G401 (cell line): ENCODE results near the gene E2F2. TPM values are rescaled to one million over a fixed set of nuclear protein-coding genes. Genes with fewer than 3 reads are reported as not detected.
"Not testable (repeated sequence)": the region's sequence is repeated elsewhere in the genome, so short reads cannot be mapped to it uniquely, and the experiment has no call there.

Experiments used
- DNase-seq: peaks from one replicate; pipeline ENCODE4 v3.0.0-alpha.2; 2015; ENCODE audit warnings: low spot score
- in situ Hi-C: cut with HindIII; loops from 2 replicates; pipeline ENCODE4 v1.10.0; 2016; ENCODE audit warnings: low sequenced_read_pairs, mixed read lengths
- total RNA-seq: library from RNA; depleted of rRNA; stranded (reverse); fragments of >200 nt; shearing (Covaris generic); gene quantifications from 2 replicates; pipeline ENCODE4 v1.2.3, GENCODE V29; 2014

Gene E2F2
- total RNA-seq, 1 experiment from 2014 or later: 11.7 TPM

DNA sequence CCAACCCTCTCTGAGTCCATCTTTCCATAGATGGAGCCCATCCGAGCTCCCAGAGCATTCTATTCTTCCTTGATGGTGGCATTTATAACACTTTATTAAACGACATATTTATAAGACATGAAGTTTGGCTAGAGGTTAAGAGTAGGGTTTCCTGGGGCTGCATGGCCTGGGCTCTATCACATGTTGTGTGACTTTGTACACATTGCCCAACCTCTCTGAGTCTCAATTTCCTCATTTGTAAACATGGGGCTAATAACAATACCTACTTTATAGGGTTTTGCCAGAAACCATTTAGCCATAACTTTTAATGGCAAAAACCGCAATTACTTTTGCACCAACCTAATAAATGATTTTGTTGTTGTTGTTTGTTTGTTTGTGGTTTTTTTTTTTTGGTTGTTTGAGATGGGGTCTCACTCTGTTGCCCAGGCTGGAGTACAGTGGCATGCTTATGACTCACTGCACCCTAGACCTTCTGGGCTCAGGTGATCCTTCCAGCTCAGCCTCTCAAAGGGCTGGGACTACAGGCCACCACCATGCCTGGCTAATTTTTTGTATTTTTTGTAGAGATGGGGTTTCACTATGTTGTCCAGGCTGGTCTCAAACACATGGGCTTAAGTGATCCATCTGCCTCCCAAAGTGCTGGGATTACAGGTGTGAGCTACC, 33.1 kb downstream of the E2F2 start:
- DNase-seq: no peak
- in situ Hi-C loops: no loop called here

DNA sequence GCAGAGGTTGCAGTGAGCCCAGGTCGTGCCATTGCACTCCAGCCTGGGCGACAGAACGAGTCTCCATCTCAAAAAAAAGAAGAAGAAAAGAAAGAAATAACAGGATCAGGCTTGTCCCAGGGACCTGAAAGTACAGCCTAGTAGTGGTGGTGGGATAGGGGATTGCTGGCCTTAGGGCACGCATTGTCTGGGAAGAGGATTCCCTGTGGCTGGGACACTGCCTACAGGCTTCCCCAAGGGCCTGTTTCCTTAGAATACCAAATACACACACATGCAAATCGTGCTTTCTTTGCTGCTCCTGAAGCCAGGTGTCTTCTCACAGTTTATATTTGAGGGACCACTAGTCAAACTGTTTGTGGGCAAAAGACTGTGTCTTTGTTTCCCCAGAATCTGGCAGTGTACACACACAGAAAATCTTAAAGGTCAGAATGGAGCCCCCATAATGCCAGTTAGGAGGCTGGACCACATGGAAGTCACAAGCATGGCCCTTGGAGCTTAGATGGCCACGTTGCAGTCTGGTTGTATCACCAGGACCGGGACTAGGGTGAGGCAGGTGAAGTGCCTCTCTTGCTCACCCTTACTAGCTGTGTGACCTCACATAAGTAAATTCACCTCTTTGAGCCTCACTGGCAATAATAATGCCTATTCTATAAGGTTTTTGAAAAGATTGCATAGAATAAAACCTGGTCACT, 34.4 kb downstream of the E2F2 start:
- no peak for DNase-seq
- in situ Hi-C loops: no loop called here

DNA sequence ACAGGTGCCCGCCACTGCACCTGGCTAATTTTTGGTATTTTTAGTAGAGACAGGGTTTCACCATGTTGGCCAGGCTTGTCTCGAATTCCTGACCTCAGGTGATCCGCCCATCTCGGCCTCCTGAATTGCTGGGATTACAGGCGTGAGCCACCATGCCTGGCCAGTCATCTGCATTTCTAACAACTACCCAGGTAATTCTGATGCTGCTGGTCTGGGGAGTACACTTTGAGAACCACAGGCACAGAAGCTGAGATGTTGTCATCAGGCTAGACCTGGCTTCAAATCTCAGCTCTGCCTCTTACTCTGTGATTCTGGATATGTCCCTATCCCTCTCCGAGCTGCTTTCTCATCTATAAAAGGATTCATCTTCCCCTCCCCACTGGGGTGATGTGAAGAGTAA, 36.2 kb downstream of the E2F2 start:
- DNase-seq, in situ Hi-C loops: not testable (repeated sequence)

DNA sequence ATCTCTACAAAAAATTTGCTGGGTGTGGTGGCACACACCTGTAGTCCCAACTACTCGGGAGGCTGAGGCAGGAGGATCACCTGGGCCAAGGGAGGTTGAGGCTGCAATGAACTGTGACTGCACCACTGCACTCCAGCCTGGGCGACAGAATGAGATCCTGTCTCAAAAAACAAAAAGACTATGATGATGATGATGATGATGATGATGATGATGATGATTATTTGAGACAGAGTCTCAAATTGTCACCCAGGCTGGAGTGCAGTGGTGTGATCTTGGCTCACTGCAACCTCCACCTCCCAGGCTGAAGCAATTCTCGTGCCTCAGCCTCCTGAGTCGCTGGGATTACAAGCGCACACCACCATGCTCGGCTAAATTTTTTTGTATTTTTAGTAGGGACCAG, 38.3 kb downstream of the E2F2 start:
- in situ Hi-C loops, DNase-seq: not testable (repeated sequence)

DNA sequence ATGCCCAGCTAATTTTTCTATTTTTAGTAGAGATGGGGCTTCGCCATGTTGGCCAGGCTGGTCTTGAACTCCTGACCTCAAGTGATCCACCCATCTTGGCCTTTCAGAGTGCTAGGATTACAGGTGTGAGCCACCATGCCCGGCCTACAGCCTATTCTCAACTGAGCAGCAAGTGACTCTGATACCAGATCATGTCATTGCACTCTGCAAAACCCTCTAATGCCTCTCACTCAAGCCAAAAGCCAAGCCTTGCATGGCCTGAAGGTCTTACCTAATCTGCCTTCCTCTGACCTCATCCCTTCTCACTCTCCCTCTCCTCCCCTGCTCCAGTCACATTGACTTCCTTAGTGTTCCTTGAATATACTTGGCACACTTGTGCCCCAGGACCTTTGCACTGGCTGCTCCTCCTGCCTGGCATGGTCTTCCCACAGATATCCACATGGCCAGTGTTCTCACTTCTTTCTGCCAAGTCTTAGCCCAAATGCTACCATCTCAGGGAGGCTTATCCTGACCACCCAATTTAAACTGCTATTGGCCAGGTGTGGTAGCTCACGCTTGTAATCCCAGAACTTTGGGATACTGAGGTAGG, 38.8 kb downstream of the E2F2 start:
- in situ Hi-C loops: no loop called here
- DNase-seq: no peak

DNA sequence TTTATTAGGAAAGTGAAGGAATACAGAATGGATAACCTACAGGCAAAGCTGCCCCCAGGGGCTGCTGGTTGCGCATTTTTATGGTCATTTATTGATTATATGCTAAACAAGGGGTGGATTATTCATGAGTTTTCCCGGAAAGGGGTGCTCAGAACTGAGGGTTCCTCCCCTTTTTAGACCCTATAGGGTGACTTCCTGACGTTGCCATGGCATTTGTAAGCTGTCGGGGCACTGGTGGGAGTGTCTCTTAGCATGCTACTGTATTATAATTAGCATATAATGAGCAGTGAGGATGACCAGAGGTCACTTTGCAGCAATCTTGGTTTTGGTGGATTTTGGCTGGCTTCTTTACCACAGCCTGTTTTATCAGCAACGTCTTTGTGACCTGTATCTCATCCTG, 41.2 kb downstream of the E2F2 start:
- in situ Hi-C loops: no loop called here

DNA sequence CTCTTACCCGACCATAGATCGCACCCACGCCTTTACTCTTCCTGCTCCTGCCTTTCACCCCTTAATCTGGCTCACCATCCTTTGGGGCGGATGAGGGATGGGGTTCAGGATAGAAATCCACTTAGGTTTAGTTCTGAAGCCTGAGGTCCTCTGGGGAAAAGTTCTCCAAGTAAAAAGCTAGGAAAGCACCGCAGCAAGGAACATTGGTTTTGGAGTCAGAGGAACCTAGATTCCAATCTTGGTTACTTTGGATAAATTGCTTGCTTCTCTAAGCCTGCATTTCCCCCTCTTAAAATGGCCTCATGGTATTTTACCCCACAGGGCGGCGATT, 46.1 kb downstream of the E2F2 start:
- no peak for DNase-seq
- in situ Hi-C loops: no loop called here

More for the DNA sequence above, 41.2 kb downstream of the E2F2 start:
- no peak for DNase-seq

DNA sequence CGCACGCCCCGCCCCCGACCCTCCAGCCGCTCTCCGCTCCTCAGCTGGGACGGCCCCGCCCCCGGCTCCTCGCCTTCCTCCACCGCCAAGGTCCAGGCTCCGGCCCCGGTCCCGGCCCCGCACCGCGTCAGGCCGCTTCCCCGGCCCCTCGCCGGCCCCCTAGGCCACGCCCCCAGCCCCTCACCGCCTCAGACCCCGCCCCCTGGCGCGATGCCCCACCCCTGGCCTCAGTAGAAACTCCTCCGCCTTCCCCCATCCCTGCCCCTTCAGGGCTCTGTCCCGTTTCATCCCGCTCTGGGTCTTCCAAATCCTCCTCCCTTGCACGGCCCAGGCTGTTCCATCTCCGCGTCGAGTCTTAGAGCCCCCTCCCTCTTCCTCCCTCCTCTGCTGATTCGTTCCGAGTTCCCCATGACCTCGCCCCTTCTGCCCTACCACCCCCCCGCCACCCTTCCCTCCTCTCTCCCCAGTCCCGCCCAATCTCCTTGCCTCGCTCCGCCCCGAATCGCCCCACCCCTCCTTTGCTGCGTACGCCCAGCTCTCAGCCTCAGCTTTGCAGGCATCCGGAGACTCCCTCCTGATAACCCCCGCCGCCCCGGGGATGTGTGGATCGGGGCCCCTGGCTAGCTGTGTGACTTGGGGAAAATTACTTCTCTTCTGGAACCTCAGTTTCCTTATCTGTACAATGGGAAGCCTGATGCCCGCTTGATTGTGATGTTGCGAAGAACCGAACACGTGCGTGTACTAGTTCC, 46.6 kb downstream of the E2F2 start:
- peak; percentile 53 for DNase-seq
- in situ Hi-C loops: no loop called here

DNA sequence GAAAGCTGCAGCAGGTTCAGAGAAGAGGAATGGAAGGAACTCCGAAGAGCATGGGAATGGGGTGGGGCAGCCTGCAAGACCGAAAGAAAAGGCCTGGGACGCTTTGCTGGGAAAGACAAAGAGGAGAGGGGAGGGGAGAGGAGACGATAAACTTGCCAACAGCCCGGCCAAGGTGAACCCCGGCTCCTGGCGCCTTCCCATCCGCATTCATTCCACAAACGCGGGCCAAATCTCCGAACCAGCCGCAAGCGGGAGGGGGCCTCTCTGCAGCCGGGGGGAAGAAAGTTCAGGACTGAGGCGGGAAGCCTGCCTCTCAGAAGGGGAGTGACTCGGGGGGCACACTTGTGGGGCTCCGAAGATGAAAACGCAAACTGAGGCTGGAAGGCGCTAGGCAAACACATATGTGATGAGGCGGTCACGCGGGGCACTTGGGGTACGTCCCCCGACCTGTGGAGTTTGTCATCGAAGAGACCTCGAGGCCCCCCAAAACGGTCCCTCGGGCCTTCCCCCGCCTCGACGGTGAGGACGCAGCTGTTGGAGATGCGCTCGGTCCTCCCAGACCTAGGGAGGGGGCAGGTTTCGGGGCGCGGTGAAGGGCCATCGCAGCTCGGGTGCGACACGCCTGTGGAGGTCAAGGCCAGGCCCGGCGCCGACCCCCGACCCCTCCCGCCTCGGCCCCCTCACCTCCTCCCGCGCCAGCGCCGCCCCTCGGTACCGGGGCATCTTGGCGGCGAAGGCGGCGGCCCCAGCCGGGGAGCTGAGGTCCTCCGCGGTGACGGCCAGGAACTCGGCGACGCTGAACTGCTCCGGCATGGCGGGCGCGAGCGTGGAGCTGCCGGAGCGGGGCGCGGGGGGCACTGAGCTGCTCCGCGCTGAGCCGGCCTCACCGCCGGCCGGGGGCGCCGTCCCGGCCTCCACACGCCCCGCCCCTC, 47.4 kb downstream of the E2F2 start, which contains the start of gene ASAP3:
ASAP3 (minus strand) TSS at position 859 of the 932 bp plus-strand sequence; CDS start at position 813, 46 bp downstream.
- in situ Hi-C loops: no loop called here
- peak; percentile 12 for DNase-seq

DNA sequence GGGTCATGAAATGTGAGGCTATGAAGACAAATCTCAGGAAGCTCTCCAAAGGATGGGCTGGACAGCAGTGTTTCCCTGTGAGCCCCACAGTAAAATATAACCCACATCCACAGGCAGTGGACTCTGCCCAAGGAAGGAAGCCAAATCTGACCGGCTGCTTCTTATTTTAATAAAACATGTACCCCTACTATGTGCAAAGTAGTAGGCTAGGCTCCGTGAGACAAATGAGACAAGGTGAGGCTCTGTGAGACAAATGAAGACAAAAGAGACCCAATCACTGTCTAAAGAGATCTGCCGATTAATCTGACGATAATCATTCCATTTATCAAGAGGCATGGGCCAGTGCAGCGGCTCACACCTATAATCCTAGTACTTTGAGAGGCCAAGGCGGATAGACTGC, 49.1 kb downstream of the E2F2 start:
- no peak for DNase-seq
- in situ Hi-C loops: no loop called here

DNA sequence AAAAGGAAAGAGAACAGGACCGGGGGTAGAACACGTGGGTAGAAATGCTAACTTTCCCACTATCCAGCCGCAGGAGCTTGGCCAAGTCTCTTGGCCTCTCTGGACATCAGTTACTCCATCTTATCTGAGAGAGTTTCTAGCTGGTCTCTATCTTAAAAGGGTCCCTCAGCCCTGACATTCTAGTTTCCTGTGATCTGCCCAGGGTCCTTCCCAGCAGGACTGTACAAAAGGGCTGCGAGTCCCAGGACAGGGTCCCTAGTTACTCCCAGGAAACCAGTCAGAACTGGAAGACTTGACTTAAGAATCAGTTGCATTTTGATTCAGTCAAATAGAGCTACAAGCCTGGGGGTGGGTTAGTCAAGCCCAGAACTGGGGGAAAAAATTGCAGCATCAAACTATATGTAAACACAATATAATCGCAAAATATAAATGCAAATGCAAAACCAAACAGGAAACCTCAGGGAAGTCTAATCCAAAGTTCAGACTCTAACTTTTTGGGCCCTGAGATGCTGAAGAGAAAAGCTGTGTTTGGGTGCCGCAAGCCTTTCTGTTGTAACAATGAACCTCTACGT, 49.9 kb downstream of the E2F2 start:
- no peak for DNase-seq
- in situ Hi-C loops: no loop called here

DNA sequence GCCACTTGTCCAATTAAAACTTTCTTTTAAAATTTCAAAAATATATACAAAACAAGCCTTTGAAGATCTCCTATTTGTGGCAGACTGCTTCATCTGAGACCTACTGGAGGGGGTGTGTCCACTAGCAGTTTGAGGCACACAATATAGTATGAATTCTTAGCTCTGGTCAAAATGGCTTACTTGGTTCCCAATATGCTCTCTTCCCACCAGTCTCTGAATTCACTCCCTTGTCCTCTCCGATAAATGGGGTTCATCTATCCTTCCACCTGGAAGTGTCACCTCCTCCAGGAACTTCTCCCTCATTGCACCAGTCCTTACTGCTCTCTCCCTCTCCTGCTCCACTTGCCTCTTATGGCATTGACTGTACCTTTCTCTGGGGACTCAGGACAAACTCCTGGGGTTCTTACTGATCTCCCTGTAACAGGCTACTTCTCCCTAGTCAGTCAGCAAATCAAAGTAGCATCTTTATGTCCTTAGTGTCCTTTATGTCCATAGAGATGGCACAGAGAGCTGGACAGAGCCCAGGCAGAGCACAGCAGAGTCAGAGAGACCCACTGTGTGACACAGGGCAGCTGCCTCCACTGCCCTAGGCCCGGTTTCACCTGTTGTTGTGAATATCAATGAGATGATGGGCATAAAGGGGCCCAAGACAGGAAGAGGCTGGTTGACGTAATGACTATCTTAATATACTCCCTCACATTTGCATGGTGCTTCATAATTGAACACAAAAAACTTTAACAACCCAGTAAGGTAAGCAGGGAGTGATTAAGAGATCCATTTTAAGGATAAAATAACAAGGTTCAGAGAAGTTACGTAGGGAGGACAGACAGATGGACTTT, 50.6 kb downstream of the E2F2 start:
- no peak for DNase-seq
- in situ Hi-C loops: no loop called here

DNA sequence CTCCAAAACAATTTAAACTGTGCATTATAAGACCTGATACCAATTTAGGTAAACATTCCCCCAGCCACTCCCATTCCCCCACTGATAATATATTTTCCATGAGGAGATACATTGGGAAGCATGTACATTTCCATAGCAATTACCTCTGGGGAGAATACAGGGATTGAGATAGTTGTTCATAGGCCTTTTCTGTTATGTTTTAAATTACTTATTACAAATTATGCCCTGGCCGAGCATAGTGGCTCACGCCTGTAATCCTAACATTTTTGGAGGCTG, 51.4 kb downstream of the E2F2 start:
- in situ Hi-C loops: no loop called here
- no peak for DNase-seq

DNA sequence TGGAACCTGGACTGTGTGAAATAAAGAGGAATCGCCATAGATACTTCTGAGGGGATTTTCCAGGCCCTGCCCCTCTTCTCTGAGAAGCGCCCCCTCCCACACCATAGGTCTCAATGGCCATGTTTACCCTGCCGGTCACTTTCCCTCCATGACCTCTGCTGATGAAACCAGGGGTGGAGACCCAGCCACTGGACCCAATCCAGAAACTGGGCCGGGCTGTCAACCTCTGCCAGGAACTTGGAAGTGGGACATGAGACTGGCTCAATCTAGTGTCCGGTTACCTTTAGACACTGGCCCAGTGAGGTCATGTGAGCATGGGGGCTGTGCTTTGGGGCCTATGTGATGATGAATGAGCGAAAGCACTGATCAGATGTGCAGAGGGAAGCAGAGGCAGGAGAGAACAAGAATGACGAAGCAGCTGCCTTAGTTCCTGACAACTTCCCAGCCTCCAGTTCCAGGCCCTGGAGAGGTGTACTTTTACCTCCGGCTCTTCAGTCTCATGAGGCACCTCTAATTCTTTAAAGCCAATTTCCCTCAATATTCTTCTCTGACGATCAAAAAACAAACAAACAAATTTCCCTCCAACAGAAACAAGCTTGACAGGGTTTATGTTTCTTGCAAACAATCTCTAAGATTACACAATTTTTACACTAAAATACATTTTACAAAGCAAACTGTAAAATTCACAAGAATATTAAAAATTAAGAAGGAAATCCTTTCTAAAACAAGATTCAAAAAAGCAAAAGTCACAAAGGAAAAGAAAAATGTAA, 52.0 kb downstream of the E2F2 start:
- in situ Hi-C loops: no loop called here
- DNase-seq: no peak

DNA sequence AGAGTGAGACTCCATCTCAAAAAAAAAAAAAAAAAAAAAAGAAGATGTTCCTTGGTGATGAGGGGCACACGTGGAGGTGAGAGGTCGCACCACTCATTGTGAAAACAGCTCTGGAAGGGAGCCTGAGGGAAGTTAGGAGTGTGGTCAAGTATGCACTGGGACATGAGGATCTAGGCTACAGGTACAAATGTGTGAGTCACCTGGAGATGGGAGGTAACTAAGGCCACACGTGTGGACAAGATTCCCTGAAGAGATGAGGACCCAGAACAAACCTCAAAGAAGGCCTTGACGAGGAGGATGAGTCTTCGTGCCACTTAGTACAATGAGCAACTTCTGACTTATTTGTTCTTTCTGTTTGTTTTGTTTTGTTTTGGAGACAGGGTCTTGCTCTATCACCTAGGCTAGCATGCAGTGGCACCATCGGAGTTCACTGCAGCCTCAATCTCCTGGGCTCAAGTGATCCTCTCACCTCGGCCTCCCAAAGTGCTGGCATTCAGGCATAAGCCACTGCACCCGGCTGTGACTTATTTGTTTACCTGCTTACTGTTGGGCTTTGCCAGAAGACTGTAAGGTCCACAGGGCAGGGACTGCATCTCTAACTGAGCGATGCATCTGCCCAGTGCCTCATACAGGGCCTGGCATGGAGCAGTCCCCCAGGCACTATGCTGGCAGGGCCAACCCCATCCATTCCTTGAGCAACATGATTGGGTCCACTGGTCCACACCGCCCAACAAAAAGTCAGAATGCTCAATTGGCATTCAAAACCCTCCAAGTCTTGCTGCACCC, 53.5 kb downstream of the E2F2 start:
- DNase-seq: no peak
- in situ Hi-C loops: no loop called here

DNA sequence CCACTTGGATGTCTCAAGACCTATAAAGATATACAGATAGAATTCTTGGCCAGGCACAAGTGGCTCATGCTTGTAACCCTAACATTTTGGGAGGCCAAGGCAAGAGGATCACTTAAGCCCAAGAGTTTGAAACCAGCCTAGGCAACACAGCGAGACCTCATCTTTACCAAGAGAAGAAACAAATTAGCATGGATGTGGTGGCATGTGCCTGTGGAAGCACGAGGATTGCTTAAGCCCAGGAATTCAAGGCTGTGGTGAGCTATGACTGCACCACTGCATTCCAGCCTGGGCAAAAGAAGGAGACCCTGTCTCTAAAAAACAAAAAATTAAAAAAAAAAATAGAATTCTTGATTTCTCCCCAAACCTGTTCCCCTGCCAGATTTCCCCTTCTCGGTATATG, 55.4 kb downstream of the E2F2 start:
- in situ Hi-C loops: no loop called here
- DNase-seq: no peak
